NAMALWA (cell line): ENCODE results near the gene EXOC4.

ENCODE experiments used
- DNase-seq: peaks from one replicate; pipeline ENCODE4 v3.0.0-alpha.2; 2015; ENCODE audit warnings: low spot score

EXOC4 gene

DNA sequence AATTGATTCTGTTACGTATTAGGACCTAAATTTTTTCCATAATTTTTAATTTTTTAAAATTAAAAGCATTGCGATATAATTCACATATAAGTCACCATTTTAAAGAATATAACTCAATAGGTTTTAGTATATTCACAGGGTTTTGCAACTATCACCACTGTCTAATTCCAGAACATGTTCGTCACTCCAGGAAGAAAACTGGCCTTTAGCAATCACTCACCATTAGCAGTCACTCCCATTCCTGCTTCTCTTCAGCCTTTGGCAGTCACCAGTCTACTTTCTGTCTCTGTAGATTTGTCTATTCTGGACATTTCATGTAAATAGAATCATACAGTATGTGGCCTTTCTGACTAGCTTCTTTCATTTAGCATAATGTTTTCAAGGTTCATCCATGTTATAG is 176.5 kb downstream of the EXOC4 start:
- DNase-seq, result no peak

DNA sequence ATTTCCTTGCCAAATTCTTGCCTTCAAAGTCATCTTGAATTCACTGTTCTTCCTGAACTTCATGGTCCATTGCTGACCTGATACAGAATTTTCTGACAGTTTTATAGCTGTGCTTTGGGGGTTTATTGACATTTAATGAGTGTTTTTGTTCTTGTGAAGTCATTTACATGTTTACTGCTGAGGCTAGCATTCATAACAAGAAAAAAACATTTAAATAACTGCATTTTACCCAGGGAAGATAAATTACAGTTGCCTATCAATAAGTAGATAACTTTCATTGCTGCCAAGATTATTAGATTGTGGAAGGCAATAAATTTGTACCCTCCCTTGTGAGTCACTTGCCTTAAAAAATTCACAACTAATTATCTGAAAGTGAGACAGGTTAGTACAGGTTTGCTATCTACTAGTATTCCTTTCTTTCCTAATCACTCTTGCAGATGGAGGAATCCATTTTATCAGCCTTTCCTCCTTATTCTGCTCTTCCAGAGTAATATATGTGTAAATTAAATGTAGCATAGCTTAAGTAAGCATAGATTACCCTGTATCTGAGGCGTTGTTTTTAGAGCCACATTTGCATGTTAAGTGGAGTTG is 178.4 kb downstream of the EXOC4 start:
- no peak for DNase-seq

DNA sequence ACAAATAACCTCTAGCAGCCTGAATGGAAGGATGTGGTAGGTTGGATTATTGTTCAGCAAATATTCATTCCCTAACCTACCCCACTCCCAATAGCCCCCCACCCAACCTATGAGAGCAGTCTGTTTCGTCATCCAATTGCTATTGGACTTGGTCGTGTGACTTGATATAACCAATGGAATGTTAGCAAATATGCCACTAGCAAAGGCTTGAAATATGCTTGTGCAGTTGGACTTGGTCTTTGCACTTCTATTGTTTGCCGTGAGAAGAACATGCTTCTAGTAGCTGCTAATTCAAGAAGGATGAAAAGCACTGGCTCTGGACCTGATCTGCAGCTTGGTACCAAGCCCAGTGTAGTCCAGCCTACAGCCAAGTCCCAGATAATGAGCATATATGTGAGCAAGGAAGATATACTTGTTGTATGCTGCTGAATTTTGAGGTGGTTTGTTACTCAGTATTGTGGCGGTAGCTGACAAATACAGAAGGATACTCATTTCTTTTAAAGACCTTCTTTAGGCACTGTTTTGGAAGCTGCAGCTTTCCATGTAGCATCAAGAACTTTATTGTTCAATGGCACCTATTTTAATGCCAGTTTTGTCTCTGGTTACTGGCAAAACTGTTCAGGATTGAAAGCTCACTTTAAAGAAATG is 180.4 kb downstream of the EXOC4 start:
- DNase-seq, result no peak

DNA sequence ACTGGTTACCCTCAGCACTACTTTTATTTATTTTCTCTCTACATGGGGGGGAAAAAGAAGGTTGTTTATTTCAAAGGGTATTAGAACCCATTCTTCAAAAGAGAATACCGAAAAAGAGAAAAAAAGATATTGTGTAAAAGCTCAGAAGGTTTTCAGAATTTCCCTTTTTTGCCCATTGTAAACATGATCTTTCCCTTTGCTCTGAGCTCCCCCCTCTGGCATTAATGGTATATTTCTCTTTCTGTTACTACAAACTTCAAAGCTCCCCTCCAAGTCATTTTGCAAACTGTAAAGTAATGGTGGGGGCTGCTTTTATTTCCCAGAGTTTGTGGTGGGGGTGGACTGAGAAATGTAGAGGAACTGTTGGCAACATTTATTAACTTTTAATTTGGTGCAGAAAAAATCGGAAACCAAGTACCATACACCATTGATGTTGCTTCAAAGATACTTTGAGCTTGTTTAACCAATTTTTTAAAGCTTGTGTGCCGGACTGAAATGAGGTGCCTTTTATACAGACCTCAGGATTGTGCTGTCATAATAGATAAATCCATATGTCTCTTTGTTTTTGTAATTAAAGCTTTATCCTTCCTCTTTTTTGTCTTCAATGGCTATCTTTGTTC is 181.5 kb downstream of the EXOC4 start:
- DNase-seq, result peak; percentile 65

DNA sequence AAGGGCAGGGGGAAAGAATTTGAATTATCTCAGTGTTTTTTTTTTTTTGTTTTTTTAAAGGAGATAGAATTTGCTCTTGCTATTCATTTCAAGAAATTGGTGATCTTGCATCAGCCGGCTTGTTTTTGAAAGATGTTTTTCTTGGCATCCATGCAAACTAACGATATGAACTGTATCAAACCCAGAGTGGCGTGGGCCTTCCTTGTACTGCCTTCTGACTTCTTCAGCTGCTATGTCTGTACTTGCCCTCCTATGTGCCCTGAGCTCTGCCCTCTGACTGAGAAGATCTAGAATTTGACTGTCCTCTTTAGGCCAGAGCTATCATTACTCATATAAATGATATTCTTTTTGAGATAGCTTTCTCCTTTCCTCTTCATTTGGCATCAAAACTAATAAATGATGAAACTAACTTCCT is 183.1 kb downstream of the EXOC4 start:
- no peak for DNase-seq

DNA sequence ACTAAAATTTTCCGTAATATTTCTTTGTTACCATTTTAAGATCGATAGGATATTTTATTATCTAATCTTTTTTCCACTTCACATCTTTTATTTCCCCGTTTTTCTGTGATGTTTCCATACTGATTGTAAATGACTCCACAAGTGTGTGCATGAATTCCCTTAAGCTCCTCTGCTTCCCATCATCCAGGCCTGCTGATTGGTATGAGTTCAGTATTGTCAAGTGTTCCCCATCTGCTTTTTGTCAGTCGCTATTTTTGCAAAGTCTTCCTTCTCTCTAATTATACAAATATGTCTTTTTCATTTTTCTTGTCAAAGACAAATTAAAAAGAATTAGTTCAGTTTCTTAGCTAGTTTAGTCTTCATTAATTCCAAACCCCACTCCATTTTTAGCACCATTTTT is 184.7 kb downstream of the EXOC4 start:
- no peak for DNase-seq

DNA sequence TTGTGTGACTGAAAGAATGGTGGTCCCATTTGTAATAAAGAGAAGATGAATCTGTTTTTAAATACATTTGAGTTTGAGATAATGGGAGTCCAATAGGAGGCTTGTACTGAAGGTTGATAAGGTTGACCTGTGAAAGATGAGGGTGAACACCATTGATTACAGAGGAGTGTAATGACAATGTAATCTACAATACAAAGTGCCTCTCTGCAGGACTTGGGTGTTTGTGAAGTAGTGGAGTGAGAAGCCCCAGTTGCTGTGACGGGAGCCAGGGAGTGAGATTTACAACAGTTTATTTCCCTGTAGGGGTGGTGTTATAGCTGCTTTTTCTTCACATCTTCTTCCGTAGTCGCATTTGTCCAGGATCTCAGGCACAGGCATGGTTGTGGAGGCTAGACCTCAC is 189.9 kb downstream of the EXOC4 start:
- DNase-seq, result no peak

DNA sequence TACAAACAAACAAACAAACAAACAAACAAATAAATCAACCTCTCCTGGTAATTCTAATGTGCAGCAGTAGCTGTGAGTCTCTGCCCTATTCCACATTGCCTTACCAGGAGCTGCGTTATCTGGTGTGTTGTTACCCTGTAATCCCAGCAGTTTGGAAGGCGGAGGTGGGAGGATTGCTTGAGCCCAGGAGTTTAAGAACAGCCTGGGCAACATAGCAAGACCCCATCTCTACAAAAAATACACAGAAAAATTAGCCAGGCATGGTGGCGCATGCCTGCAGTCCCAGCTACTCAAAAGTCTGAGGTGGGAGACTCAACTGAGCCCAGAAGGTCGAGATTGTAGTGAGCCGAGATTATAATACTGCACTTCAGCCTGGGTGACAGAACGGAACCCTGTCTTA is 192.7 kb downstream of the EXOC4 start:
- no peak for DNase-seq

DNA sequence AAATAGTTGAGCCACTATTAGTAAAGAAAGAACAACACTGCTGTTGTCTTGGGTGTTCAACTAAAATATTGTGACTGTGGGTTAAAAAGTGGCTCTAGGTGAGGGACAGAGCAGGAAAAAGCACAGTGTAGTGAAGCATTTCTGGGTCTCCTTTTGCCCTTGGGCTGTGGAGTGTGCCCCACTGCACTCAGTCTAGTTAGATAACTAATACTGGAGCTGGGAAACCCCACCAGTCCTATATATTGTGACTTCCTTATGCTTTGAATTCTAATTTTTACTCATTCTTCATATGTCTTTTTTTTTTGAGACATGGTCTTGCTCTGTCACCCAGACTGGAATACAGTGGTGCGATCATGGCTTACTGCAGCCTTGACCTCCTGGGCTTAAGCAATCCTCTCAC is 195.1 kb downstream of the EXOC4 start:
- no peak for DNase-seq

DNA sequence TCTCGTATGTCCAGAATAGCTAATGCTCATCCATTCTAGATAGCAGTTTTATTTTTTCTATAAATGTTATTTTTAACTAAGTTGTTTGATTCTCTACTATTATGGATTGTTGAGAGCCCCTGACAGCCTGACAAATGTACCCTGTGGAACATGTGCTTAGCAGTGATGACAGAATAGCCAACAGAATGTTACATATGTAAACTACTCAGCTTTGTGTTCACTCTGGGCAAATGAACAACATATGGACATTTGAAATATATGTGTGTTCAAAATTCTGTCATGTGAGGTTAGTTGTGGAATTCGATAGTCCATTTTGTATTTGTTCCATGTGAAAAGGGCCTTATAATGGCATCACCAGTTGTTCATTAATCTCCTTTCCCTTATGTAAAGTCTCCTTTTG is 199.7 kb downstream of the EXOC4 start:
- DNase-seq, result no peak

DNA sequence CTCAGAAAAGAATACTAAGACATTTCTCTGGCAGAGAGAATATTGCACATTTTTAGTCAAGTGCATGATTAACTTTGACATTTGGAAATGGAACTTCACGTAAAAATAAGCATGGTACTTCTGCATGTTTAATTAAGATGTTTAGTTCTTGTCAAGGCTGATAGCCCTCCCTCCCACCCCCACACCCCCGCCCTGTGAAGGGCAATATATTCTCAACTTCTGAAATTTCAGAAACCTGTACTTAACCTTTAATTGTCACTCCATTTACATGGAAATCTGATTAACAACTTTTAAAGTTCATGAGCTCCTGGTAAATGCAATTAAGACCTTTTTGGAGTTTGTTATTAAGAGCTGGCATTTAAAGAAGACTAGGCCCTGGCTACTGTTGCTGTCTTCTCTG is 205.8 kb downstream of the EXOC4 start:
- DNase-seq, result no peak

DNA sequence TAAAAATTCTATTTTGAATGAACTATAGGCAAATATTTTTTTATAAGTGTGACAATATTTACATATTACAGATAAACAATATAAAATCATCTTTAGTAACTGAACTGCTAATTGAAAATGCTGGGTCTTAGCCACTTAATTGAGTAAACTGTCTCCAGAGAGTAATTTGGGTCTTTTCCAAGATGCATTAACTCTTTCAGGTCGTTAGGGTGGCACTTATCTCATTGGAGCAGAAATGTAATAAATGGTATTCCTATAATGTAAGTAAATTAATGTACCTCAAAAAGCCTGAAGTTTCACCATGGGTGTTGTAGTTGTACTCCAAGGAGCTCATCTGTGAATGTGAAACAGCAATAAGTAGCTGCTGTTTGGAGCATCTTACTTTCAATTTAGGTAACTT is 208.5 kb downstream of the EXOC4 start:
- no peak for DNase-seq

DNA sequence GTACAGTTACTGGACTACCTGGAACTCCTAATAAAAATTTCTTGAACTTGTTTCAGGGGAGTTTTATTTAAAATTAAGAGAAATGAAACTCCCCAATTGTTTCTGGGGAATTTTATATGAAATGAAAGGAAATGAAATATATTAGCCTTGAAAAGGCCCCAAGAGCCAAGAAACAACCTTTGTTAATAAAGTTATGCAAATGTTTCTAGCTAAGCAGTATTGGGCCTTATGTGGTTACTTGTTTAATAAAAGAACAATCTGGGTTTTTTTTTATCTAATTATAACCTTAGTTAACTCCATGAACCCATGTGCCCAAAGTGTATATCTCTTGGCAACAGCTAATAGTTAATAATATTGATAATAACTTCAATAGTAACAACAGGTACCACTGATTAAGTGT is 222.8 kb downstream of the EXOC4 start:
- no peak for DNase-seq

DNA sequence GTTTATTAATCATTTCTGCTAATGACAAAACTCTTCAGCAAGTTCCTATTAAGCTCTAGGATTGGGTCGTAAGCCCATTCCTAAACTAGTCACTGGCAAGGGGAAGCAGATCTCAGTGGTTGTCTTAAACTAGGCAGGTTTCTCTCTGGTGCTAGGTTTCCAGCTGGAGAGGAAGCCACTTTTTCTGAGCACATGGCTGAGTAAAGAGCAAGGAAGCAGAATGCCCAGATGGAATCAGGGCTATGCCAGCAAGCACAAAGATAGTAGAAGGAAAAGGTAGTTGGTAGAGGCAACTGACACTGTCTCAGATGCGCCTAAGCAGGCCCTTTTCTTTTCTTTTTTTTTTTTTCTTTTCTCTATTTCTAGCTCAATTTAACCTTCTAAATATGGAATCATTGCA is 224.9 kb downstream of the EXOC4 start:
- DNase-seq, result no peak

DNA sequence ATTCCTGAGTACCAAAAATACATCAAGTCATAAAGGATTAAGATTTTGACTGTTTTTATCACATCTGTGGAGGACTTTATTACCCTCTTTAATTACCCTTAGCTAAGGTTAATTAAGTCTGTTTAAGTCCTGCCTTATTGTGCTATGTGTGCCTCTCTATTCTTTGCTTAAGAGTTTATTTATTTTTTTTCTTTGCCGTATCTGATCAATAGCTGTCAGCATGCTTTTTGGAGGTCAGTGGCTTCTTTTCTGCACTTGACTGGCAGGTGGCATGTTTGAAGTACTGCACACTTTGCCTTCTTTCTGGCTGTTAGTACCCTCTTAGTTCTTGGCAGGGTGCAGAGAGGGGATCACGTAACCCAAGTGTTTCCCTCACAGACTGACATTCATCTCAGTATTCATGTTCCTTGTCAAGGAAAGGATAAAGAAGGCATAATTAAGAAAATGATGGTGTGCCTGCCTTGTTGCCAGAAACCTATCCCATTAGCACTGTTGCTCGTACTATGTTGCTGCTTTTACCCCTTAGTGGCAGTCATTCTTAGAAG is 225.8 kb downstream of the EXOC4 start:
- DNase-seq, result no peak

DNA sequence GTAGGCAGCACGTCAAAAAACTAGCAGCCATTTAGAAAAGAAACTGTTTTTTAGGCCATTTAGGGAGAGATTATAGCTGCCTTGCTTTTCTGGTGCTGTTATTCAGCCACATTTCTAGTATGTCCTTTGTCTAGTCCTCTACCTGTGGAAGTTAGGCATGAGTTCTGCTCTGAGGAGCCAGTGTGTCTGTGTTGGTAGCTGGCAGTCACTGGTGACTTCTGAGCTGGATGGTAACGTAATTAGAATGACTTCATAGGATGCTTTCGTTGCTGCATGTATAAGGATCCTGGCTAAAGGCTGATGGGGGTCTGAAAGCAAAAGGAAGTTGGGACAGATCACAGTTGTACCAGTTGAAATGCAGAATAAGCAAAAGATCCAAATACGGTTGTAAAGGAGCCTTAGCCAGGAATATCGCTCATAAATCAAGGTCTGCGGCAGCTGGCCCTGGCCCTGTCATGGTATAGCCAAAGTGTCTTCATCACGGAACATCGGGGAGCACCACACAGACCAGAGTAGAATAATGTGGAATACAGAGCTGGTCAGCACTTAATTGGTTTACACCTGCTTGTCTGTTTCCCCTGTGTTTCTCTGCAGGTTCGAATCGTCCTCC is 226.7 kb downstream of the EXOC4 start:
- no peak for DNase-seq

DNA sequence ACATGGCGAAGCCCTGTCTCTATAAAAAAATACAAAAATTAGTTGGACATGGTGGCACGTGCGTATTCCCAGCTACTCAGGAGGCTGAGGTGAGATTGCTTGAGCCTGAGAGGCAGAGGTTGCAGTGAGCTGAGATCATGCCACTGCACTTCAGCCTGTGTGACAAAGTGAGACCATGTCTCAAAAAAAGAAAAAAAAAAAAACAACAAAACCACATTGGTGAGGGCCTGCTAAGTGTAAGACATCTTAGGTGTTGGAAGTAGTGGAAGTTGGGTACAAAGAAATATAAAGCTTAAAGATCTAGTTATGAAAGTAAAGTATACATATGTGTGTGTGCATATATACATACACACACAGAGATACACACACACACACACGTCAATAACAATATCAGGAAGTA is 228.0 kb downstream of the EXOC4 start:
- no peak for DNase-seq

DNA sequence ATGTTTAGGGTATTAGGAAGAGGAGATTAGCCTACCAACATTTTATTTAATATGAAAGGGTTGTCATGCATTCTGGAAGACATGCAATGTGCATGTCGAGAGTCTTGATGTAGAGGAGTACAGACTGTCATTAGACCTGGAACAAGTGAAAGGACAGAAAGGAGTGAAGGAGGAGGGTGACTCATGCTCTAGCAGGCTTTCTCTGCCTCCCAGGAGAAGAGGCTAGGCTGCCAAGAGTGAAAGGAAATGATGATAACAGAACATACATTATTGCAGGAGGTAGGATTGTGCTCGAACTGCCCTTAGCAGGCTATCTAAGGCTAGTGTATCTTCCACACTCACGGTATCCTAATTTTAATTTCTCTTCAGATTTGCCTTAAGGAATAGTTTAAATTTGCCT is 228.8 kb downstream of the EXOC4 start:
- DNase-seq, result no peak

DNA sequence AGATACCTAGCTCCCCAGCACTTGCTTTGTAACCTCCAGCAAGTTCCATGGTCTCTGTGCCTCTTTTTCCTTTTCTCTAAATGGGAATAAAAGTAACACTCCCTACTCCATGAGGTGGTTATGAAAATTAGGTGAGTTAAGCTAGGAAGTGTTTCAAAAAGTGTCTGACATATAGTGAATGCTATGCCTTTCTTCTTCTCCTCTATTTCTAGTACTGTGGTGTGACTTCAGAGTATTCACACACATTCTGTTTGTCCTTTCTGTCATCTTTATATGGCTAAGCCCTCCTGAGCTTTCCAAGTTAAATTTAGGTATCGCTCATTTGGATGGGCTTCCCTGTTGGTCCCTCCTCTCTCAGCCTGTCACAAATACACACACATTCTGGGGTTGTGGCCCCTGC is 229.7 kb downstream of the EXOC4 start:
- no peak for DNase-seq

DNA sequence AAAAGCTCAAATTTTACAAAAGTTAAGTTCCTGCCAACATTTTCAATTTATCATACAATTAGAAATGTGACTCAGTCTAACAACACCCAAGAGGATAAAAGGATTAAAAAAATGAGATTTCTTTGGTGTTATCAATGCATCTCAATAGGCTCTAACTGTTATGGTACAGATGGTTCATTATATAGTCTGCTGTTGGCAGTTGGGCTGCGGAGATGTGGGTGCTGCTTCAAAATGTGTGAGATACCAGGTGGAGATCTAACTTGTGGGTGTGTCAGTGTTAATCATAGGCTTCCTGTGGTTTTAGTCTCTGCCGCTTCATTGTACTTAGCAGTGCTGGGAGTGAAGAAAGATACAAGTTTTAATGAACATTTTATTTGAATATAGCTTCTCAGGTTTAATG is 231.2 kb downstream of the EXOC4 start:
- peak; percentile 15 for DNase-seq

DNA sequence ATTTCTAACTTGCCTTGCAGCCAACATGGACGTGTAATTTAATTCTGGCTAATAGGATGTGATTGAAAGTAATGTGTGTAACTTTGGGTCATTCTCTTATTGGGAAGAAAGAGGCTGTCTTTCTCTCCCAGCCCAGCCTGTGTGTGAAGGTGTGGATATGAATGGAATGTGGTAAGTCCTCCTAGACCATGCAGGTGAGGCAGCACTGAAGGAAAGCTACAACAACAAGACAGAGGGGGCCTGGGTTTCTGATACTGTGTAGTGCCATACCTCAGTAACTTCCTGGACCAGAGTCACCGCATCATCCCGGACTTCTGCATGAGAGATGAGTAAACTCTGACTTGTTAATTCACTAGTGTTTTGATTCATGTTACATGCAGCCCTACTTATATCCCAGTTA is 237.0 kb downstream of the EXOC4 start:
- DNase-seq, result no peak

DNA sequence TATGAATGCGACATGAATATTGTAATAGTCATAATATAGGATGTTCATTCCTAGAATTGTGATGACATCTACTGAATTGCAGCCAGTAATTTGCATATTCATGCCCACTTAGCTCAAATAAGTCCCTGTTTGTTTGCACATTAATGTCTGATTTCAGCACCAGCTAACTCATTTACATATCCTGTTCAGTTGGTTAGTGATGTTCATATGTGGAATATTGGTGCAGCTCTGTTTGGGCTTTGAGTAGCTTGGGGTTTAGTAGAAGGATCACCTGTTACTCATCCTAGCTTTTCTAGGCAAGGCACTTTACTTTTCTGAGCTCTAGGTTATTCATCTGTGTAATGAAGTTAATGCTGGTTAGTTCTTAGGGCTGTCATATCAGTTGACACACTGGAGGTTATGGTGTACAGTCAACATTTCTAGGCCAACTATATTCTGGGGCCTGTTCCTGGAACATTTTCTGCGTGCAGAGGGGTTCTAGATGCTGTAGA is 238.4 kb downstream of the EXOC4 start:
- DNase-seq, result no peak
